NCI-H1436 treated with DMSO at 0.1 percent for 48 hours (cell line): Measurements from ENCODE around the gene UMODL1.

Source experiments
- DNase-seq: peaks from one replicate; lab custom pipeline; 2025; lab: John Stamatoyannopoulos, UW

Gene UMODL1

DNA sequence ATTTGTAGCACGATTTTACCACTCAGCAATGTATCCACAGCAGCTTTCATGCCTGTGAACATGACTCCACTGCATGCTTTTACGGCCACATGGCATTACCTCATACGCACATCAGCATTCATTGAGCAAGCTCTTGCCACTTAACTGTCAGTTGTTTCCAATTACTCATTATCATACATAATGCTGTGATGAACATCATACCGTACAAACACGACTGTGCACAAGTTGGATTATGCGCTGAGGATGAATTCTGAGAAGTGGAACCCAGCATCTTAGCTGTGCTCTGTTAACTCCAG lies 9.6 kb downstream of the UMODL1 start:
- no peak for DNase-seq

DNA sequence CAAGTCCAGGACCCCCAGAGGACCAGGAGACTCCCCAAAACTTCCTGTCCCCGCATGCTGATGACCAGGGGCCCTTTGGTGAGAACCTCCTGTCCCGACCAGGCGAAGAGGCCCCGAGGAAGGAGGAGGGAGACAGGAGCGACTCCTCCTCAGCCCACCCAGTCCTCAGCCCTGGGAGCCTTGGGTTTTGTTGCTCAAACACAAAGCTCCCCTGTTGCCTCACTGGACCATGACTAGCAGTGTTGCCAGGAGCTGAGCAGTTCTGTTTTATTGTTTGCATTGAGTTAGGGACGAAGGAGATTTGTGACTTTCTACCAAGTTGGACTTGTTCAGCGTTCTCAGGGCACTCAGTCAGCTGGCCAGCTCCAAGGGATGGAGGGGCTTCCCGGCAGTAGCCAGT lies 10.0 kb downstream of the UMODL1 start:
- DNase-seq = no peak

DNA sequence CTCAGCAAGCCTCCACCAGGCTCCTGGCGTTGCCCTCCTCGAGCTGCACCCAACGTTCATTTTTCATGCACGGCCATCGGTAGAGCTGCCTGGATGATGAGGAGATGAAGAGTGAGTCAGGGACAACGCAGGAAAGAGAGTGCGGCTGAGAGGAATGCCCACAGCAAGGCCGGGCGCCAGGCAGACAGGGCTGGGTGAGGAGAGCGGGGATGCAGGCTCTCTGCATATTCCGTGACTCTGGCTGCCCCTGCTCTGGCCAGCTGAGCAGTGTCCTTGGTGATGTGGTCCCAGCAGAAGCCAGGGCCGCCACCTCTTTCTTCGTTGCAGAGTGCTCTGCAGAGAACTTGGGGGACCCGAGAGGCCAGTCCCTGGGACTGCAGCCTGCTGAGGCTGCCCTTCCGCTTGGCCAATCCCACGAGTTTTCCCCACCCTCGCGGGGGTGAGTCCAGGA lies 10.8 kb downstream of the UMODL1 start:
- no peak for DNase-seq

DNA sequence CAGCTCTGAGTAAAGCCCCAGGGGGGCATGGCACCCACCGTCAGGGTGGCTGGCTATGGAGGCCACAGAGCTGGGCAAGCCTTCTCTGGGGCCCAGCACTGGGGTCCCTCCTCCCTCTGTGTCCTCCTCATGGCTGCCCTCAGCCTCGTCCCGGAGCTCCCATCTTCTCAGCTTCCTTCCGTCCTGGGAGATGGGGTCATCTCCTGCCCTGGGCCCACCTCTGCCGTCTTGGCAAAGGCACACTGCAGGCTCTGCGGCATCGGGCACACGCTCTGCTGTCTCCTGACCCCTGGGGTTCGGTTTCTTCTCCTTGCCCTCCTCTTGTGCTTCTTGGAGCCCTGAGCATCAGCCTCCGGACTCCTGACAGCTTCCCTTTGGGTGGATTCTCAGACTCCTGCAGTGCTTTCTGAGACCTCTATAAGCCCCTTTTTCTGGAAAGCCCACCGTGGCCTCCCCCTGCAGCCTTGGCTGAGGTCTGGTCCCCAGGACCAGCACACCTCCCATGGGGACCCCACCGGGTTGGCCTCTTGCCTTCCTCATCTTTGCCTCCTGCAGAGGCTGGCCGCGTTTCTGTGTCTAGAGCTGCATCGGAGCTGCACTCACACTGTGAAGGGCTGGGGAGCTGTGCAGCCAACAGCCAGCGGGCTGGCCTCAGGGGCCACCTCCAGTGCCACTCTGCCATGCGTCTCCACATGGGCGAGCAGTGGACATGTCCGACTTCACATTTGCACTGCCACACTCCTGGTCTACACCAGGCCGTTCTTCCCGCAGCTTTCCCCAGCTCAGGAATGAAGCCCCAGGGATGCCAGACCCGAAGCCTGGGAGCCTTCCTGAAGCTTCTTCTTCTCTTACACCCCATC lies 11.6 kb downstream of the UMODL1 start:
- DNase-seq = no peak

DNA sequence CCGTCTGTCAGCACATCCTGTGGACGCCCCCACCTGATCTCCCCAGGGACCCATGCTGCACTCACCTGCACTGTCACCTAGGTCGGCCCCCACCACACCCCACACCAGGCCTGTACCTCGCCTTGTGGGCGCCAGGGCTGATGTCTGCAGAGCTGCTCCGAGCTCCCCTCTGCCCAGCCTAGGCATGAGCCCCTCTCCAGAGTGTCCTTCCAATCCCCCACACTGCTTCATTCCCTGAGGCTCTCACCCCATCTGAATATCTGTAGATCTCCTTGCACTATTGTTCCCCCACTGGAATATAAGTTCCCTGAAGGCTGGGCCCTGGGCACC lies 12.2 kb downstream of the UMODL1 start:
- DNase-seq = no peak

DNA sequence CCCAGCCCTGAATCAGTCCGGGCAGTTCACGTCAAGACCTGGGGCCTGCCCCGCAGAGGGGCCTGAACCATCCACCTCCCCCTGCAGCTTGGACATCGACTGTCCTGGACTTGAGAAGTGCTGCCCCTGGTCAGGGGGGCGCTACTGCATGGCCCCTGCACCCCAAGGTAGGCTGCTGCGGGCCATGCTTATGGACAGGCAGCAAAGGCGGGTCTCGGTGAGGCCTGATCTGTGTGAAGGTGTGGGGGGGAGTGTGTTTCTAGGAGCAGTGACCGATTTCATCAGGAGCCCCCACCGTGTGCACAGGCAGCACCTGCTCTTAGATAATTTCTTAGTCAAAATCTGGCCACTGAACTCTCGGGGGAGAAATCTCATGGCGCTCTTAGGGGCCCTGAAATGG lies 13.0 kb downstream of the UMODL1 start:
- DNase-seq = no peak

DNA sequence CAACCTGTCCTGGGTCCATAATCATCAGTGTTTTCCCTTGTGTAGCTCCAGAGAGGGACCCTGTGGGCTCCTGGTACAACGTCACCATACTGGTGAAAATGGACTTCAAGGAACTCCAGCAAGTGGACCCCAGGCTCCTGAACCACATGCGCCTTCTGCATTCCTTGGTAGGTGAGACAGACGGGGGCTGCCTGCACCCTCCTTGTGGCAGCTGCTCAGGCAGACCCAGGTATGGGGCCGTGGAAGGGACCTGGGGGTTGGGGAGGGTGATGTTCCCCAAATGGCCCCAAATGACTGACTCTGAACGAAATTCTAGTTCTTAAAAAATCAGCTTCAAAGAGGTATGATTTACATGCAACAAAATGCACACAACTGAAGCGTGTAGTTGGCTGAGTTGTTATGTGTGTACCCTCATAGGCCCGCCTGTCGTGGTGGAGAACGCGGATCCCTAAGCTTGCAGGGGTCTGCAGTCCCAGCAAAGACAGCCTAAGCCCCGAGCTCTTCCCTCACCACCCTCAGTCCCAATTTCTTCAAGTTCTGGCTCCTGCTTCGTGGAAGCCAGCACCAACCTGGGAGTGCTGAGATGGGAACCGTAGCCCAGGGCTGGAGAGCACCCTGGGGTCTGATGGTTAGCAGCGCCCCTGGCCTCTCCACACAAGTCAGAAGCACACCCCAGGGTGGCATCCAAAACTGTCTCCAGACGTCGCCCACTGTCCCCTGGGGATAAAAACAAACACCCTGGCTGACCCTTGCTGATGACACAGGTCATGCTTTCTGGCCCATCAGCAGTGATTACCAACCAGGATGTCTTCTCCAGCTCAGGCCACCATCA lies 14.3 kb downstream of the UMODL1 start:
- no peak for DNase-seq

DNA sequence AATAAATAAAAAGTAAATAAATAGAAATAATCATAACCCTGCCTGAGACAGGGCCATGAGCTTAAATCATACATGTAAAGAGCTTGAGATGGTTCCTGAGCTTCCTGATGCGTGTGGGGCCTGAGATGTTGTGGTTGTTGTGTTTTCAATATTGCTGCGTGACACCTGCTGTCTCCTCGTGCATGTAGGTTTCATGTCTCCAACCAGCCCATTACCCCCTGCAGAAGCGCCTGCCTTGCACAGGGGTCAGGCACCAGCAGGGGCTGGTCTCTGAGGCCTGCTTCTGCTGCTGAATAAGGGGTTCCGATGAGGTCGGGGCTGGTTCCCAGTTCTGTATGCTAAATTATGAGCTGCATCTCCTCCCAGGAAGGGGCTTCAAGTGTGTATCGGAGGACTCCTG lies 15.9 kb downstream of the UMODL1 start:
- DNase-seq = no peak

DNA sequence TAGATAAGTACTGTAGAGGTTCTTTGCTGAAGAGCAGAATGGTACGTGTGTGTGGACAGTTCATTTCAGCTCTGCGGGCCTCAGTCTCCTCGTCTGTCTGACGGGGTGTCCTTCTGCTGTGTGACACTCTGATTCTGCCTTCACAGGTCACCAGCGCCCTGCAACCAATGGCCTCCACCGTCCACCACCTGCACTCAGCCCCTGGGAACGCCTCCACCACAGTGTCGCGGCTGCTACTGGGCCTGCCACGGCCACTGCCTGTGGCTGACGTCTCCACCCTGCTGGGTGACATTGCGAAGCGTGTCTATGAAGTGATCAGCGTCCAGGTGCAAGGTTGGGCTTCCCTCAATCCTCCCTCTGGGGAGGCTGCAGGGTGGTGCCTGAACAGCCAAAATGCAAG lies 17.0 kb downstream of the UMODL1 start:
- DNase-seq = no peak

DNA sequence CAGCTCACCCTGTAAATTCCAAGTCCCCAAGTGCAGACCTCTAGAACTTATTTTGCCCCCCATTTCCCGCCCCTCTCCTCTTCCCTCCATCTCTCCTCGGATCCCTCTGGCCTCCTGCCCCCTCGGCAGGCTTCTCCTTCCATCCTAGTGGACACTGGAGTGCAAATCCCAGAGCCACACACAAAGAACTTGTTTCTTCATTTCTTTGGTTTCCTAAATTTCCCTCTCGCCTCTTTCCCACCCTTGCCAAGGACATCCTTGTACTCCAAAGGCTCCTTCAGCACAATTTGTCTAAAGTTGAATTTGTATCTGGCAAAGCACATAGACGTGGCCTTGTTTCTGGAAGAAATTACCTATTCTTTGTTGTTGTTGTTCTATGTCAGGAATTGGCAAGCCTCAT lies 17.5 kb downstream of the UMODL1 start:
- DNase-seq = no peak

DNA sequence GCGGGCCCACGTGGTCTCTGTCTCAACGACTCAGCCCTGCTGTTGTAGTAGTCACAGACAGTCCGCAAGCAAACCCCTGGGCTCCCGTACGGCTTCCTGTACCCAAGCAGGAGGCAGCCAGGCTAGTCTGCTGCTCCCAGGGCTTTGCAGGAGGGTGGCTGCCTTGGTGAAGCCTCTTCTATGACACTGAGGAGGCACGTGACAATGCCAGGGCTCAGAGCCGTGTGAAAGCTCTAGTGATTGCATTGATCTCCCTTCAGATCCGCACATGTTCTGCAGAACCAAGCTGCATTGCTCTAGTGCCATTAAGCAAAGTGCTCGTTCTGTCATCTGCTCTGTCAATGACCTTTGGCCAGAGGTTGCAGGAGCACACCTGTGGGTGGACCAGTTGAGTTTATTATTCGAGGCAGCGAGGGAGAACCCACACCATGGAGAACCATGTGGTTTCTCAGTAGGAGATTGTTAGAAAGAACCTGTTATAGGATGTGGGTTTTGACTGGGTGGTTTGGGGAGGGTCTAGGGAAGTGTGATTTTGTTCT lies 18.0 kb downstream of the UMODL1 start:
- DNase-seq = no peak

DNA sequence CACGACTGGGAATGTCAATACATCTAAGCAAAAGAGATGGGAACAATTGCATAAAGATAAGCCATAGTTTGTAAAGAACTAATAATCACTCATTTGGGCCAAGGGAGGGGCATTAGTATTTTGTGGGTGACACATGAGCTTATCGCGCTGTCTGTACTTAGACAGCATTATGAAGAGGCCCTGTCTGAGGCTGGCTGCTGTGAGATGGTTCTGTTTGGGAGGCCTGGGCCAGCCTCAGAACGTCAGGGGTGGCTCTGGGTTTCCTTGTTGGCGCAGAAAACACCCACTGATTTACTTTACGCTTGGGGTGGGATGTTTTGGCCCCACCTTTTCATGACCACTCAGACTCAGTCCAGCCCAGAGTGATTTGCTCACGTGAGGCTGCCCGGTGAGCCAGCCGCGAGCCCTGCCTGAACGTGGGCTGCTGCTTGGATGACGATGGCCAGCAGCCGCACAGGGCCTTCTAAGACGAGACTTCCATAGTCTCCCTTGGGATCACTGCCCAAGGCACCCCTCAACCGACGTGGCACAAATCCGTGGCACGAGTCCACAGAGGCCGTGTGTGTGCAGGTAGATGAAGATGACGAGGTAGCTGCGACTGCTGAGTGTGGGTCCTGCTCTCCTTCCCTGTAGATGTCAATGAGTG lies 18.7 kb downstream of the UMODL1 start:
- DNase-seq = no peak

DNA sequence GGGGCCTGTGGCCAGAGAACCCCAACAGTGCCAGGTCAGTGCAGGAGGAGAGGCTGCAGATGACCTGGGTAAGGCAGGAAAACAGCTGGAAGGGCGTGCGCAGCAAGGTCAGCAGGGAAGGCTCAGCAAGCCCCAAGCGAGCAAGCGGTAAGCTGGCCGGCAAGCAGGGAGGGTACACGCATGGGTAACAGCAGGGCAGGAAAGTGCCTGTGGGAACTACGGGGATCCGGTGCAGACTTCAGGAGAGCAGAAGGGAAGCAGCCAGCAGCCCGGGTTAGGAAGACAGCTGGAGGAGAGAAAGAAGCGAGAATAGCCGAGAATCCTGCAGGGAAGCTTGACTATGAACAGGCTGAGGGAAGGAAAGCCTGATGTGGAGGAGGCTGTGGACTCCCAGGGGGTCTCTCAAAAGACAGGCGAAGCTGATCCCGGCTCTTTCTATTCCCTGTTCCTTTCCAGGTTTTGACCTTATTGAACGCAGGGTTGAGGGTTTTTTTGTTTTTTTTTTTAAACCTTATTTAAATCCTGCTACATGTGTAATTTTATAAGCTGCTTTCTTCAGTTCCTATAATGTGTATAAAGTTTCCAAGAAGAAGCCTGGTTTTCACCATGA lies 20.9 kb downstream of the UMODL1 start:
- no peak for DNase-seq

DNA sequence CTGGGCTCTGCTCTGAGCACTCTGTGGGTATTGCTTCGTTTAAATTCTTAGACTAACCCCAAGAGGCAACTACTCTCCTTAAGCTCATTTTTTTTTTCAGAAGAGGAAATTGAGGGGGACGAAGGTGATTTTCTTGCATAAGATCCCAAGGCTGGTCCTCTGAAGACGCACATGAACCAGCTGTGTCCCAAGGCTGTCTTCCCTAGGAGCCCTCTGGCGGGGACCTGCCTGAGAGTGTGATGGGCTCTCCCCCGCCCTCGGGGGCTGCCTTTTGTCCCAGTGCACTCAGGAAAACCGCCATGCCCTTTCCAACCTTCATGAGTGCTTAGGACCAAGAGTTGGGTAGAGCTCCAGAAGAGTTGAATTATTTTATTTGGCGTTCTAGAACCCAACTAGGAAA lies 21.7 kb downstream of the UMODL1 start:
- DNase-seq = no peak

DNA sequence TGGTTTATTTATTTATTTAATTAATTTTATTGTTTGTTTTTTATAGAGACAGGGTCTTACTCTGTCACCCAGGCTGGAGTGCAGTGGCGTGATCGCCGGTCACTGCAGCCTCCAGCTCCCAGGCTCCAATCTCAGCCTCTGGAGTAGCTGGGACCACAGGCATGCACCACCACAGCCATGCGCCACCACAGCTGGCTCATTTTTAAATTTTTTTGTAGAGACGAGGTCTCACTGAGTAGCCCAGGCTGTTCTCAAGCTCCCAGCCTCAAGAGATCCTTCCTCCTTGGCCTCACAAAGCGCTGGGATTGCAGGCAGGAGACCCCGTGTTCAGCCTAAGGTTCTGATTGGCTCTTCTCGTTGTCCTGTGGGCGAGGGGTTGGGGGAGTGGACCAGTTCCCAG lies 22.1 kb downstream of the UMODL1 start:
- no peak for DNase-seq

DNA sequence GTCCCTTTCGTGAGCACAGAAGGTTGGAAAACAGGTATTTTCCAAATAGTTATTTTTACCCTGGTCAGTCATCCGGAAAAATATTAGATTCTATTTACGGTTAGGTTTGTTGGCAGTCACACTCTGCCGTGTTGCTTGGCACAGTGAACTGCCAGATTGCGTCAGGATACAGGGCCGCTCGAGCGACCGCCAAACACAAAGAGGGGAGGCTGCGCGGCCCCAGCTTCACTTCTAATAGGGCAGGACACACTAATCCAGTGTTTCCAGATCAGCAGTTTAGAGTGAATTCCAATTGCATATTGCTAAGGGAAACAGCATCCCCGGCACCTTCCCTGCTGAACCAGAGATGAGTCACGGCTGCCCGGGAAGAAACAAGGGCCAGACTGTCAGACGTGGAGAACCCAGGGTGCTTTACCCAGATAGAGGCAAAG lies 22.9 kb downstream of the UMODL1 start:
- no peak for DNase-seq

DNA sequence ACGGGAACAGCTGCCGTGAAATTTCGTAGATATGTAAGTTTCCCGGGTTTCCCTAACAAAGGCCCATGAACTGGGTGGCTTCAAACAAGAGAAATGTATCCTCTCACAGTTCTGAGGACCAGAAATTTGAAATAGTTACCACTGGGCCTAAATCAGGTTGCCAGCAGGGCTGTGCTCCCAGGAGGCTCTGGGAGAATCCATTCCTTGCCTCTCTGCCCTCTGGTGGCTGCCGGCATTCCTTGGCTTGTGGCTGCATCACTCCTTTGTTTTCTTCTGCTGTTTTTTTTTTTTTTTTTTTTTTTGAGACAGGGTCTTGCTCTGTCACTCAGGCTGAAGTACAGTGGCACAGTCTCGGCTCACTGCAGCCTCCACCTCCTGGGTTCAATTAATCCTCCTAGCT lies 23.7 kb downstream of the UMODL1 start:
- no peak for DNase-seq

DNA sequence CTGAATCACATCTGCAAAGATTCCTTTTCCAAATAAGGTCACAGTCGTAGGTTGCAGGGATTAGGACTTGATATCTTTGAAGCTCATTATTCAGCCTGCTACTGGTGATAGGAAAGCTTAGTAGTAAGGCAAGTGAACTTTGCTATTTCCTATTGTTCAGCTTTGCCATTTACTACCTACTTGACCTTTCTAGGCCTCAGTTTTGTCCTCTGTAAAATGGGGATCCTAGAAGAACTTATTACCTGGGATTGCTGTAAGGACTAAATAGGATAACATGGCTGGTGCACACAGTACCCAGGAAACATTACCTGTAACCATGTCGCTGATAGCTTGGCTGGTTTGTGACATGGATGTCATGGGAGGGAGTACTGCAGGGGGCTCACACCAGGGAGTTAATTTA lies 24.5 kb downstream of the UMODL1 start:
- DNase-seq = no peak

DNA sequence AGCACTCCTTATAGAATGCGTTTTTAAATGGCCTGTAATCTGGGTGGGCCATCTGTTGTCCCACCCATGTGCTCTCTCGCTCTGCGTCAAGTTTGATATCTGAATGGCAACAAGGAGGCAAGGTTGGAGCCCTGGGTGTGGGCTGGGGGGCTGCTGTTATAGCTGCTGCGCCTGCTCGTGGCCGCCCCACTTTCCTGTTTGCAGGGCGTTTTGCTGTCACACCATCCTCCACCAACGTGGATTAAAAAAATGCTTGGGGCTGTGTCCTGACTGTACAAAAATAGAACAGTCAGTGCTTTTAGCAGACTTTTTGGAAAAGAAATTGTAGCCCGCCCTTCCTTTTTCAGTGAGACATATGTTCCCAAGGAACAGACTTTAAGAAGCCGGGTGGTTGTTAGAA lies 25.4 kb downstream of the UMODL1 start:
- DNase-seq = no peak

DNA sequence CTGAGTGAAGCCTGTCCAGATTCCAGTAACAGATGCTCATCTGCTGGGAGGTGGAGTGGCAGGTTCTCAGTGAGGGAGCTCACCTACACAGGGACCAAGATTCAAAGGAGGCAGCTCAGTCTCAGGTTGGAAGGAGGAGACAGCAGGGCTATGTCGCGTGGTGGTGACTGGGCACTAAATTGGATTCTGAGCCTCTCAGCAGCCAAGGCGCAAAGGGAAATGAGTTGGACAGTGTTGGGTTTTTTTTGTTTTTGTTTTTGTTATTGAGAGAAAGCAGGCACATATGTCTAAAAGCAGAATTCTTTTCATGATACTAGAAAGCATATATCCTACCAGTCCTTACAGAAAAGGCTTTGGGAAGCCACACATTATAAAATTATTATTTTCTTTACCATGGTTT lies 26.2 kb downstream of the UMODL1 start:
- no peak for DNase-seq

DNA sequence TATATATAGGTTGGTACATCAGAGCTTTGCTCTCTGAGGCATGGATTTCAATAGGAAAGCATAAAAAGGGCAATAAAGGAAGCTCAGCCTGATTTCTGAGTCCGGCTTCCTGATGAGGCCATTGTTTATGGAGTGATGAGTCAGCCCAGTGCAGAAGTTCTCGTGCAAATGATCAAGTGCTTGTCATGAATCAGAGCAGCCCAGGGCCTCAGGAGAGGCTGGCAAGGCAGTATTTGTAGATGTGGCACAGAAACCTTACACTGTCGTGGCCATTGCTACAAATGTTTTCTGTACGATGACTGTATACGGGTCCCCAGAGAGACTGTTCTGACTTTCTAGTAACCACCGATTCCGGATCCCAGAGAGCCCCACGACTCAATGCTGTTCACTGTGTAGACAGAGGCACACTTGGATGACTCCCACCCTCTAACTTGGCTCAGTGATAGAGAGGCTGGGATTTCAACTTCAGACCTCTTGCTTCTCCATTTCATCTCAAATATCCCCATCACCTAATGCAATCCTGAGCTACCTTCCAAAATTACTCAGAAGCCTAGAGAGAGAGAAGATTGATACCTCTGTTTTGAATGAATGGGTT lies 26.8 kb downstream of the UMODL1 start:
- no peak for DNase-seq

DNA sequence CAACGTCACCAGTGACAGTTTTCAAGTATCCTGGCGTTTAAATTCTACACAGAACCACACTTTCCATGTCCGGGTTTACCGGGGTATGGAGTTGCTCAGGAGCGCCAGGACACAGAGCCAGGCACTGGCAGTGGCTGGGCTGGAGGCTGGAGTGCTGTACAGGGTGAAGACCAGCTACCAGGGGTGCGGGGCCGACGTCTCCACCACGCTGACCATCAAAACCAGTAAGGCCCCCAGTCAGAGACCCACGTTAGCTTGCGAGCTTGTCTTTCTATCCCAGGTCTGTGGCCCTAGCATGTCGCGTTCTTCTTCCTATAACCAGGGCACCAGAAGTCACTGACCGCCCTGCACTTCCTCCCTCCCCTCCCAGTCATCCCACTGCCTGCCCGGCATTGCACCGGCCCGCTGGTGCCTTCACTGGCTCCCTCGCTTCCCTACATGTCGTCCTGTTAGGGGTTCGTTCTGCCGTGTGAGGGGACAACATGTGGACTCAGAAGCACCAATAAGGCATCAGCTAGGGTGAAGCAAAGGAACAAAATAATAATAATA lies 27.9 kb downstream of the UMODL1 start:
- DNase-seq = no peak
